ENCODE data around the gene LYPD8. TPM values are rescaled to one million over a fixed set of nuclear protein-coding genes. Genes with fewer than 3 reads are reported as not detected.

LYPD8 gene
- total and polyA plus RNA-seq, 2 of the 8 experiments (the other 6 are each of a cell fraction or from before 2014, with no cell fraction given), result not detected

DNA sequence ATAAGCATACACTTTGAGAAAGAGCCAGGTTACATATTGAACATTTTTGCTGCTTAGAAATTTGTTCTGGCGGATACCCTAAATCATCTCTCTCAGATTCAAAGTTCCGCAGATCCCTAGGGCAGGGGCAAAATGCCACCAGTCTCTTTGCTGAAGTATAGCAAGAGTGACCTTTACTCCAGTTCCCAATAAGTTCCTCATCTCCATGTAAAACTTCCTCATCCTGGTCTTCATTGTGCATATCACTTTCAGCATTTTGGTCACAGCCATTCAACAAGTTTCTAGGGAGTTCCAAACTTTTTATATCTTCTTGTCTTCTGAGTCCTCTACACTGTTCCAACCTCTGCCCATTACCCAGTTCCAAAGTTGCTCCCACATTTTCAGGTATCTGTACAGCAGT is 23.3 kb upstream of the LYPD8 start:
- ChIA-PET CTCF (ENCODE audit: partially characterized antibody) (no interaction called here), POLR2A (ENCODE audit: partially characterized antibody) (no interaction called here)
- H3K18ac ChIP-seq (ENCODE audit: extremely low read depth, low read length), result no peak overlapping the region
- H2AFZ ChIP-seq (ENCODE audit: low read length), result no peak overlapping the region
- no peaks in the 10 kb centered on the region for H3K4me1 ChIP-seq (replicated peaks in 1 of 4; ENCODE audit: control insufficient read depth in 3 of 4, insufficient read depth in 4 of 4, low read length in 3 of 4)
- no peak overlapping the region for H3K4me3 ChIP-seq (ENCODE audit: extremely low read depth in 1 of 4, insufficient read depth in 2 of 4, low read depth in 3 of 4, low read length in 4 of 4)
- no peak overlapping the region for H3K14ac ChIP-seq (ENCODE audit: insufficient read length)
- no peak overlapping the region for H4K8ac ChIP-seq (ENCODE audit: extremely low read depth, insufficient read depth, low read length)
- DNase-seq (ENCODE audit: low read depth in 1 of 2, low spot score in 2 of 2) (no peak), FAIRE-seq (no peak)
- H3K27me3 ChIP-seq (replicated peaks in 1 of 4; ENCODE audit: control insufficient read depth in 3 of 4, extremely low read depth in 1 of 4, insufficient read depth in 3 of 4, low read length in 3 of 4), result no peaks in the 10 kb centered on the region
- H3K23ac ChIP-seq (ENCODE audit: insufficient read length), result no peak overlapping the region
- no peak overlapping the region for H2BK120ac ChIP-seq (replicated peaks; ENCODE audit: low read depth, low read length)
- H3K23me2 ChIP-seq (ENCODE audit: low read depth, low read length), result no peaks in the 10 kb centered on the region
- no peaks in the 10 kb centered on the region for H4K20me1 ChIP-seq (replicated peaks in 1 of 2; ENCODE audit: control insufficient read depth in 1 of 2, insufficient read depth in 2 of 2, low read length in 2 of 2)
- WGBS, 2 experiments (ENCODE audit: extremely low coverage in 1 of 2, insufficient coverage in 1 of 2, insufficient read length in 1 of 2, insufficient replicate concordance in 2 of 2, low coverage in 1 of 2, low lambda C conversion rate in 2 of 2, missing lambda C conversion rate in 1 of 2), result 86% methylated on average over 2 of the region's 2 CpGs; no CpG with 5 or more reads in 1 of the 2 experiments
- no peaks in the 10 kb centered on the region for H3K36me3 ChIP-seq (ENCODE audit: control insufficient read depth in 2 of 4, insufficient read depth in 4 of 4, low read length in 3 of 4)
- no peak overlapping the region for H2BK12ac ChIP-seq (ENCODE audit: low read depth, low read length)
- no peak overlapping the region for H2BK20ac ChIP-seq (ENCODE audit: low read length)
- H4K91ac ChIP-seq (replicated peaks; ENCODE audit: insufficient read length, low read length), result no peak overlapping the region
- H4K5ac ChIP-seq (ENCODE audit: insufficient read length, low read depth, low read length), result no peak overlapping the region
- H3K56ac ChIP-seq (replicated peaks; ENCODE audit: insufficient read length, low read depth, low read length), result no peak overlapping the region
- no peak overlapping the region for H2BK15ac ChIP-seq (ENCODE audit: low read length)
- H3K4me2 ChIP-seq (ENCODE audit: insufficient read depth in 1 of 2, low read depth in 2 of 2, low read length in 2 of 2), result no peak overlapping the region
- no peak overlapping the region for H2BK5ac ChIP-seq (ENCODE audit: low read depth, low read length)
- H3K9me3 ChIP-seq (ENCODE audit: insufficient read depth in 2 of 2, low read depth in 1 of 2, low read length in 1 of 2), result peaks cover 75 to 82% of the 10 kb centered on the region in 2 experiments
- H3K9ac ChIP-seq (replicated peaks in 1 of 4; ENCODE audit: extremely low read depth in 1 of 4, low read depth in 3 of 4, low read length in 3 of 4), result no peak overlapping the region
- no peaks in the 10 kb centered on the region for H3K79me1 ChIP-seq (ENCODE audit: low read depth, low read length)
- H2AK5ac ChIP-seq (ENCODE audit: low read depth, low read length), result no peak overlapping the region
- no peak overlapping the region for H3K27ac ChIP-seq (ENCODE audit: low read depth, low read length)
- H3K79me2 ChIP-seq (ENCODE audit: control insufficient read depth in 1 of 2, insufficient read depth in 2 of 2, low read length in 2 of 2), result no peaks in the 10 kb centered on the region
- H3K4ac ChIP-seq (replicated peaks; ENCODE audit: insufficient read length, low read depth, low read length), result no peak overlapping the region
- TF ChIP-seq SAP30 (IDR thresholded peaks at IDR 0.05; ENCODE audit: insufficient read depth, insufficient replicate concordance, low read length), result no peak
- no peak for TF ChIP-seq PHF8 (conservative IDR thresholded peaks at IDR 0.05; ENCODE audit: low read depth, low read length)
- no peak for TF ChIP-seq CHD1 (IDR thresholded peaks at IDR 0.05; ENCODE audit: low read depth, low read length)
- TF ChIP-seq SUZ12 (IDR thresholded peaks at IDR 0.05; ENCODE audit: low read length), result no peak
- no peak for TF ChIP-seq BRCA1 (IDR thresholded peaks at IDR 0.05; ENCODE audit: low read depth, low read length)
- TF ChIP-seq CEBPB (IDR thresholded peaks at IDR 0.05; ENCODE audit: low read depth, low read length), result no peak
- TF ChIP-seq MAFK (IDR thresholded peaks at IDR 0.05; ENCODE audit: low read depth, low read length), result no peak
- TF ChIP-seq EZH2 (IDR thresholded peaks at IDR 0.05; ENCODE audit: low read depth, low read length, severe bottlenecking), result no peak
- TF ChIP-seq, protein P1, sequence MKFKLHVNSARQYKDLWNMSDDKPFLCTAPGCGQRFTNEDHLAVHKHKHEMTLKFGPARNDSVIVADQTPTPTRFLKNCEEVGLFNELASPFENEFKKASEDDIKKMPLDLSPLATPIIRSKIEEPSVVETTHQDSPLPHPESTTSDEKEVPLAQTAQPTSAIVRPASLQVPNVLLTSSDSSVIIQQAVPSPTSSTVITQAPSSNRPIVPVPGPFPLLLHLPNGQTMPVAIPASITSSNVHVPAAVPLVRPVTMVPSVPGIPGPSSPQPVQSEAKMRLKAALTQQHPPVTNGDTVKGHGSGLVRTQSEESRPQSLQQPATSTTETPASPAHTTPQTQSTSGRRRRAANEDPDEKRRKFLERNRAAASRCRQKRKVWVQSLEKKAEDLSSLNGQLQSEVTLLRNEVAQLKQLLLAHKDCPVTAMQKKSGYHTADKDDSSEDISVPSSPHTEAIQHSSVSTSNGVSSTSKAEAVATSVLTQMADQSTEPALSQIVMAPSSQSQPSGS (IDR thresholded peaks at IDR 0.05; ENCODE audit: low read length), result no peak
- no peak for TF ChIP-seq TBP (IDR thresholded peaks at IDR 0.05; ENCODE audit: low read depth, low read length)
- TF ChIP-seq BCL11A (IDR thresholded peaks at IDR 0.05; ENCODE audit: low read depth in 2 of 2, low read length in 2 of 2), result no peak
- no peak for TF ChIP-seq POLR2AphosphoS5 (IDR thresholded peaks at IDR 0.05; ENCODE audit: low read depth, low read length)
- TF ChIP-seq CREB1 (IDR thresholded peaks at IDR 0.05), result no peak
- no peak for TF ChIP-seq RAD21 (IDR thresholded peaks at IDR 0.05 in 1 of 2, conservative IDR thresholded peaks at IDR 0.05 in 1 of 2; ENCODE audit: low read depth in 2 of 2, low read length in 2 of 2)

Data from H1 (cell line).